Measurements from ENCODE around the gene IGSF21.

GRCh38 chr1:18191037-18191436 lies 83.4 kb downstream of the IGSF21 start:
- TF ChIP-seq CTCF (IDR thresholded peaks at IDR 0.05): no peak
- no peak for TF ChIP-seq ZNF121 (CRISPR knock-in tag; IDR thresholded peaks at IDR 0.05)
- no peak for TF ChIP-seq ZNF423 (CRISPR knock-in tag; IDR thresholded peaks at IDR 0.05)
- TF ChIP-seq, protein P1, sequence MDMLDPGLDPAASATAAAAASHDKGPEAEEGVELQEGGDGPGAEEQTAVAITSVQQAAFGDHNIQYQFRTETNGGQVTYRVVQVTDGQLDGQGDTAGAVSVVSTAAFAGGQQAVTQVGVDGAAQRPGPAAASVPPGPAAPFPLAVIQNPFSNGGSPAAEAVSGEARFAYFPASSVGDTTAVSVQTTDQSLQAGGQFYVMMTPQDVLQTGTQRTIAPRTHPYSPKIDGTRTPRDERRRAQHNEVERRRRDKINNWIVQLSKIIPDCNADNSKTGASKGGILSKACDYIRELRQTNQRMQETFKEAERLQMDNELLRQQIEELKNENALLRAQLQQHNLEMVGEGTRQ (CRISPR knock-in tag; IDR thresholded peaks at IDR 0.05): no peak
- no peak for TF ChIP-seq SP1 (CRISPR knock-in tag; conservative IDR thresholded peaks at IDR 0.05)
- TF ChIP-seq ESRRA (CRISPR knock-in tag; IDR thresholded peaks at IDR 0.05; ENCODE audit: borderline replicate concordance): no peak
- TF ChIP-seq NFE2L1 (CRISPR knock-in tag; IDR thresholded peaks at IDR 0.05): no peak

All from WTC11 (cell line).